Right atrium auricular region (tissue), 2 donors: ENCODE measurements around the gene MFSD12. TPM values are rescaled to one million over a fixed set of nuclear protein-coding genes. Genes with fewer than 3 reads are reported as not detected.
A peak's percentile ranks its signal among the peaks of the same experiment; 100 is the strongest.

Source experiments
- DNase-seq: peaks from one replicate; pipeline ENCODE4 v3.0.0-alpha.2; 2019; ENCODE audit warnings: low spot score
- H3K27ac ChIP-seq, 2 donors: fragments of 200-600 bp; sonication (generic); 1 replicate in 1 of 2; 2 replicates in 1 of 2; pipeline ENCODE4 v1.5.1; 2016 to 2019
- H3K27me3 ChIP-seq, 2 donors: fragments of 200-600 bp; sonication (generic); one replicate each; pipeline versions ENCODE4 v1.5.1 to v1.6.0; 2017 to 2019
- H3K36me3 ChIP-seq: fragments of 200-600 bp; sonication (generic); one replicate; pipeline ENCODE4 v1.5.1; 2016
- H3K4me1 ChIP-seq, 2 donors: fragments of 200-600 bp; sonication (generic); one replicate each; pipeline versions ENCODE4 v1.5.1 to v1.6.0; 2017 to 2019
- H3K4me3 ChIP-seq, 2 donors: fragments of 200-600 bp; sonication (generic); 1 replicate in 1 of 2; 2 replicates in 1 of 2; pipeline ENCODE4 v1.5.1; 2017 to 2019; ENCODE audit warnings: mild to moderate bottlenecking in 1 of 2, moderate library complexity in 1 of 2
- H3K9me3 ChIP-seq, 2 donors: fragments of 200-600 bp; sonication (generic); one replicate each; pipeline ENCODE4 v1.5.1; 2019
- total RNA-seq, 2 donors: library from RNA; depleted of rRNA; stranded (reverse); fragments of >200 nt; gene quantifications; one replicate each; pipeline ENCODE4 v1.1.0, GENCODE V29; 2016
- TF ChIP-seq, protein P1 (sequence below), 2 donors: fragments of 200-600 bp; sonication (generic); IDR thresholded peaks; one replicate each; pipeline ENCODE4 v1.5.1; 2019; ENCODE audit warnings: antibody characterized with exemption in 2 of 2

MFSD12 gene
- total RNA-seq, 2 donors from 2014 or later, result 15.8 to 35.4 TPM

DNA sequence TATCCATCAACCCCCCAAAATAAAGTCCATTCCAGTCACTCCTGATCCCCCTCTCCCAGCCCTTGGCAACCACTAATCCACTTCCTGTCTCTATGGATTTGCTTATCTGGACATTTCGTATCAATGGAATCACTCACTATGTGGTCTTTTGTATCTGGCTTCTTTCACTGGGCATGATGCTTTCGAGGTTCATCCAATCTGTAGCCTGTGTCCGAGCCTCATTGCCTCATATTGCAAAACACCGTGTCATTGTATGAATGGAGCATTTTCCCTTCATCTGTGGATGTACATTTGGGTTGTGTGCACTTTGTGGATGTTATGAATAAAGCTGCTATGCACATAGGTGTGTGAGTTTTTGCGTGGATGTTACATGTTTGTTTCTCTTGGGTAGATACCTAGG lies 52.7 kb downstream of the MFSD12 start:
- no peak overlapping the region for H3K27ac ChIP-seq
- no peaks in the 10 kb centered on the region for H3K9me3 ChIP-seq
- TF ChIP-seq, protein P1, sequence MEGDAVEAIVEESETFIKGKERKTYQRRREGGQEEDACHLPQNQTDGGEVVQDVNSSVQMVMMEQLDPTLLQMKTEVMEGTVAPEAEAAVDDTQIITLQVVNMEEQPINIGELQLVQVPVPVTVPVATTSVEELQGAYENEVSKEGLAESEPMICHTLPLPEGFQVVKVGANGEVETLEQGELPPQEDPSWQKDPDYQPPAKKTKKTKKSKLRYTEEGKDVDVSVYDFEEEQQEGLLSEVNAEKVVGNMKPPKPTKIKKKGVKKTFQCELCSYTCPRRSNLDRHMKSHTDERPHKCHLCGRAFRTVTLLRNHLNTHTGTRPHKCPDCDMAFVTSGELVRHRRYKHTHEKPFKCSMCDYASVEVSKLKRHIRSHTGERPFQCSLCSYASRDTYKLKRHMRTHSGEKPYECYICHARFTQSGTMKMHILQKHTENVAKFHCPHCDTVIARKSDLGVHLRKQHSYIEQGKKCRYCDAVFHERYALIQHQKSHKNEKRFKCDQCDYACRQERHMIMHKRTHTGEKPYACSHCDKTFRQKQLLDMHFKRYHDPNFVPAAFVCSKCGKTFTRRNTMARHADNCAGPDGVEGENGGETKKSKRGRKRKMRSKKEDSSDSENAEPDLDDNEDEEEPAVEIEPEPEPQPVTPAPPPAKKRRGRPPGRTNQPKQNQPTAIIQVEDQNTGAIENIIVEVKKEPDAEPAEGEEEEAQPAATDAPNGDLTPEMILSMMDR (IDR thresholded peaks at IDR 0.05), result no peak
- H3K27me3 ChIP-seq, result no peaks in the 10 kb centered on the region
- H3K36me3 ChIP-seq, result no peaks in the 10 kb centered on the region
- peaks cover 0 to 40% of the 10 kb centered on the region in 2 donors for H3K4me1 ChIP-seq
- H3K4me3 ChIP-seq, result no peak overlapping the region
- no peak for DNase-seq

DNA sequence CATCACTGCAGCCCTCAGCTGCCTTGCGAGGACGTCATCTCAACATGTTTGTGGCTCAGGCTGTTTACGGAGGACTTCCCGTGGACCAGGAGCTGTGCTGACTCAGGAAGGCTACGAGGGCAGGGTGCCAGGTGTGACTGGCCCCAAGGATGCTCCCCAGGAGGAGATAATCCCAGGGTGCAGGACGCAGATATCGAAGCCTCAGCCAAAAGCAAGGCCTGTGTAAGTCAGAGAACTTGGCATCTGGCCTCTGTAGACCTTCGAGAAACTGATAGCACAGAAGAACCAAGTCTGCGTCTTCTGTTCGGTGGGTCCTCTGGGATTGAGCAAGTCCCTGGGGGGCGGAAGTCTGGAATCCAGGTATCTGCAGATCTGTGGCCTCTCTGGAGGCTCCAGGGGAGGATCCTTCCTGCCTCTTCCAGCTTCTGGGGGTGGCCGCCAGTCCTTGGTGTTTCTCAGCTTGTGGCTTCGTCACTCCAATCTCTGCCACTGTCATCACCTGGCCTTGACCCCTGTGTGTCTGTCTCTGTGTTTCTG lies 54.3 kb downstream of the MFSD12 start:
- Histone ChIP-seq H3K36me3 (no peaks in the 10 kb centered on the region), H3K9me3 (no peaks in the 10 kb centered on the region), H3K4me3 (no peak overlapping the region), H3K4me1 (peaks cover 0 to 34% of the 10 kb centered on the region in 2 donors), H3K27ac (no peak overlapping the region), H3K27me3 (no peaks in the 10 kb centered on the region)
- TF ChIP-seq, protein P1 (IDR thresholded peaks at IDR 0.05), result no peak
- DNase-seq, result no peak

DNA sequence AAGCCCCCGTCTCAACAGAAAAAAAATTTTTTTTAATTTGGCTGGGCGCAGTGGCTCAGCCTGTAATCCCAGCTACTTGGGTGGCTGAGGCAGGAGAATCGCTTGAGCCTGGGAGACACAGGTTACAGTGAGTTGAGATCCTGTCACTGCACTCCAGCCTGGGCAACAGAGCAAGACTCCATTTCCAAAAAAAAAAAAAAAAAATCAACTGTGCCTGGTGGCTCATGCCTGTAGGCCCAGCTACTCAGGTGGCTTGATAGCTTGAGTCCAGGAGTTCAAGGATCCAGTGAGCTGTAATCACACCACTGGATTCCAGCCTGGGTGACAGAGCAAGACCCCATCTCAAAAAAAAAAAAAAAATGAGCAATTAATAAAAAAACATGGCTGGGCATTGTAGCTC lies 55.6 kb downstream of the MFSD12 start:
- Histone ChIP-seq H3K9me3 (no peaks in the 10 kb centered on the region), H3K36me3 (no peaks in the 10 kb centered on the region), H3K4me1 (peaks cover 0 to 20% of the 10 kb centered on the region in 2 donors), H3K4me3 (no peak overlapping the region), H3K27ac (no peak overlapping the region), H3K27me3 (no peaks in the 10 kb centered on the region)
- TF ChIP-seq, protein P1 (IDR thresholded peaks at IDR 0.05), result no peak
- no peak for DNase-seq

DNA sequence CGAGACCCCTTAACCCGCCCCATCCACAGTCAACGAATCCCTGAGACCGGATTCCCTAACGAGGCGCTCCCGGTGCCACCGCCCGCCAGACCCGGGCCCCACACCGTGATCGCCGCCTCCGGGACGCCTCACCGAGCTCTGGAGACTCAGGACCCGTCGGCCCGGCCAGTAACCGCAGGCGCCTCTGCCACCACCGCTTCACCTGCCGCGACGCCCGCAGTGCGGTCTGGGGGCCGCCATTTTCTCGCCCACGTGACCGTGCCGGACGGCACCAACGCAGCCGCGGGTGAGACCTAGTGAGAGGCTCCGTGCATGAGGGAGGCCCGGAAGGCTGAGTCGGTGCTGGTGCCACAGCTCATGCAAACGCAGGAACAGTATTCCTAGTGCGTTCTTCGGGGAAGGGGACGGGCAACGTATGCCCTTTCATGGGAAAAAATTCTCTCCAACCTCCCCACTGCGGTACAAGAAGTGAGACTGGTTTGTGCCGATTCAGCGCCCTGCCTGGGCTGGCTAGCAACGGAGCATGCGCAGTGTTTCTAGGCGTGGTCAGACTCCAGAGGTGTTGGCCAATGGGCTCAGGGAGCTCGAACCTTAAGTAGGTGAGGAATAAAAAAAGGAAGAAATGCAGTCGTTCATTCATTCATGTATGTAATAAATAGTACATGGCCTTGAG lies 56.8 kb downstream of the MFSD12 start, which contains the start of gene DOHH:
TSS of gene DOHH (minus strand) at position 246 of the 673 bp plus-strand sequence. CDS start 3,860 bp downstream, outside the sequence.
- Histone ChIP-seq H3K36me3 (peaks cover 10% of the 10 kb centered on the region), H3K4me1 (peaks cover 0 to 17% of the 10 kb centered on the region in 2 donors), H3K9me3 (no peaks in the 10 kb centered on the region), H3K27me3 (no peaks in the 10 kb centered on the region), H3K4me3 (peak within 1 kb of the TSS; percentile 73 to 85), H3K27ac (peak within 1 kb of the TSS; percentile 88 to 89)
- TF ChIP-seq, protein P1 (IDR thresholded peaks at IDR 0.05), result no peak
- DNase-seq, result peak; percentile 95

DNA sequence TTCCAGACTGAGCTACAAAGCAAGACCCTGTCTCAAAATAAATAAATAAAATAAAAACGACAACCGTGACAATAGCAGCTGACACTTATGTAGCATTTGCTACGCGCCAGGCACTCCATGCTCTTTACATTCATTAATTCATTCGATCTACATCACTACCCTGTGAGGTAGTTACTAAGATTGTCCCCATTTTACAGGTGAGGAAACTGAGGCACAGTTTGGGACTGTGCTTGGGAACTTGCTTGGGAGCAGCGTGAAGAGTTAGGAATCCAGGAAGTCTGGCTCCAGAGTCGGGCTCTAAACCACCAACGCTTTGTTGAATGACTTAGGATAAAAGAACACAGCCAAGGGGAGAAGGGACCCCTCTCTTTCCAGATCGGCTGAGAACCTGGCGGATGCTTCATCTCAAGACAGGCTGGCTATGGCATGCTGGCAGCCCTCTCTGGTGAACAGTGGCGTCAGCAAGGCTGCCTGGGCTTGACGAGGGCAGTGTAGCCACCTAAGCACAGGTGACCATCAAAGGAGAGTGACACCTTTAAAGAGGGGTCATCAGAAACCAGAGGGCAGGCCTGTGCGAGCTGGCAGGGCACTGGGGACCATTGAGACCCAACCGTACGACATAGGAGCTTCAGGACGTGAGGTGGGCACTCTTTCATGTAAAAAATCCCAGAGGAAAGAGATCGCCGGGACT lies 57.5 kb downstream of the MFSD12 start:
- TF ChIP-seq, protein P1 (IDR thresholded peaks at IDR 0.05), result no peak
- Histone ChIP-seq H3K27me3 (no peaks in the 10 kb centered on the region), H3K27ac (peak overlapping the region; percentile 88 to 89), H3K4me1 (peaks cover 0 to 12% of the 10 kb centered on the region in 2 donors), H3K9me3 (no peaks in the 10 kb centered on the region), H3K36me3 (peaks cover 16% of the 10 kb centered on the region), H3K4me3 (peak overlapping the region; percentile 73 to 85)
- DNase-seq, result no peak
